Upper lobe of left lung (tissue), 4 donors: Measurements from ENCODE around the gene CLNS1A.

Source experiments
- EP300 ChIP-seq, 4 donors: sonication (generic); formaldehyde crosslinking; IDR thresholded peaks; one replicate each; pipeline ENCODE4 v1.5.1; 2017; ENCODE audit warnings: antibody characterized with exemption in 4 of 4, control low read depth in 2 of 4
- POLR2A ChIP-seq, 4 donors: fragments of 450-650 bp; IDR thresholded peaks; one replicate each; pipeline ENCODE4 v1.5.1; 2016 to 2017; ENCODE audit warnings: antibody characterized with exemption in 4 of 4, mild to moderate bottlenecking in 2 of 4
- POLR2AphosphoS5 ChIP-seq, 2 donors: sonication (generic); formaldehyde crosslinking; IDR thresholded peaks; one replicate each; pipeline ENCODE4 v1.5.1; 2017; ENCODE audit warnings: antibody characterized with exemption in 2 of 2
- TF ChIP-seq, protein P1 (sequence below), 6 experiments: fragments of 450-650 bp in 4 of 6; fragments of 200-600 bp in 2 of 6; sonication (generic) in 2 of 6; IDR thresholded peaks; one replicate each; pipeline ENCODE4 v1.5.1; 2016 to 2019; ENCODE audit warnings: antibody characterized with exemption in 6 of 6

DNA sequence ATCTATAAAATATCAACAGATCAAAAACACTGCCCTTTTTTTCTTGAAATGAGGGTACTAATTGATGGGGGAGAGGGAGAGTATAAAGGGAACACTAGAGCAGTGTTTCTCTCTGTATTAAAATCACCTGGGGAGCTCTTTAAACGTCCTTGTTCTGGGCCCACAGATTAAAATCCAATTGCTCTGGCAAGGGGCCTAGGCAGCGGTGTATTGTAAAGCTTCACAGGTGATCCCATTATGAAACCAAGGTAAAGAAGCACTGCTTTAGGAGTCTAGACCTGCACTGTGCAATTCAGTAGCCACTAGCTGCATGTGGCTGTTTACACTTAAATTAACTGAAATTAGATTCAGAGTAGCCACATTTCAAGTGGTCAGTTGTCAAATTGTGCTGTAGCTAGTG lies 44.9 kb downstream of the CLNS1A start:
- TF ChIP-seq, protein P1, sequence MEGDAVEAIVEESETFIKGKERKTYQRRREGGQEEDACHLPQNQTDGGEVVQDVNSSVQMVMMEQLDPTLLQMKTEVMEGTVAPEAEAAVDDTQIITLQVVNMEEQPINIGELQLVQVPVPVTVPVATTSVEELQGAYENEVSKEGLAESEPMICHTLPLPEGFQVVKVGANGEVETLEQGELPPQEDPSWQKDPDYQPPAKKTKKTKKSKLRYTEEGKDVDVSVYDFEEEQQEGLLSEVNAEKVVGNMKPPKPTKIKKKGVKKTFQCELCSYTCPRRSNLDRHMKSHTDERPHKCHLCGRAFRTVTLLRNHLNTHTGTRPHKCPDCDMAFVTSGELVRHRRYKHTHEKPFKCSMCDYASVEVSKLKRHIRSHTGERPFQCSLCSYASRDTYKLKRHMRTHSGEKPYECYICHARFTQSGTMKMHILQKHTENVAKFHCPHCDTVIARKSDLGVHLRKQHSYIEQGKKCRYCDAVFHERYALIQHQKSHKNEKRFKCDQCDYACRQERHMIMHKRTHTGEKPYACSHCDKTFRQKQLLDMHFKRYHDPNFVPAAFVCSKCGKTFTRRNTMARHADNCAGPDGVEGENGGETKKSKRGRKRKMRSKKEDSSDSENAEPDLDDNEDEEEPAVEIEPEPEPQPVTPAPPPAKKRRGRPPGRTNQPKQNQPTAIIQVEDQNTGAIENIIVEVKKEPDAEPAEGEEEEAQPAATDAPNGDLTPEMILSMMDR (IDR thresholded peaks at IDR 0.05), result no peak
- TF ChIP-seq POLR2A (IDR thresholded peaks at IDR 0.05) (no peak), POLR2AphosphoS5 (IDR thresholded peaks at IDR 0.05) (no peak), EP300 (IDR thresholded peaks at IDR 0.05) (no peak)
